NCI-H2171 treated with DMSO at 0.1 percent for 48 hours (cell line): ENCODE data around the gene OR52J3.

Experiments used
- DNase-seq: peaks from one replicate; lab custom pipeline; 2025; lab: John Stamatoyannopoulos, UW

Gene OR52J3

GRCh38 chr11:5096011-5096410 is 49.7 kb downstream of the OR52J3 start:
- DNase-seq: no peak
